Measurements from ENCODE around the gene IGSF5. TPM values are rescaled to one million over a fixed set of nuclear protein-coding genes. Genes with fewer than 3 reads are reported as not detected.

Gene IGSF5
- total RNA-seq, 1 donor from 2014 or later = 0.77 TPM

GRCh38 chr21:39804240-39804639 is 59.3 kb downstream of the IGSF5 start:
- Mint-ChIP-seq H3K4me1 (no peaks in the 10 kb centered on the region), H3K9me3 (peaks cover 2% of the 10 kb centered on the region), H3K27me3 (ENCODE audit: low read depth) (no peaks in the 10 kb centered on the region), H3K36me3 (ENCODE audit: low read depth) (no peaks in the 10 kb centered on the region), H3K27ac (ENCODE audit: unreplicated experiment) (no peak overlapping the region), H3K4me3 (no peak overlapping the region)
- no peak for TF ChIP-seq CTCF (conservative IDR thresholded peaks at IDR 0.05)
- no peak for DNase-seq (ENCODE audit: low read depth, low spot score)

GRCh38 chr21:39805983-39806382 is 61.0 kb downstream of the IGSF5 start:
- peaks cover 2% of the 10 kb centered on the region for H3K9me3 Mint-ChIP-seq
- no peaks in the 10 kb centered on the region for H3K27me3 Mint-ChIP-seq (ENCODE audit: low read depth)
- TF ChIP-seq CTCF (conservative IDR thresholded peaks at IDR 0.05) = no peak
- no peak overlapping the region for H3K27ac Mint-ChIP-seq (ENCODE audit: unreplicated experiment)
- no peaks in the 10 kb centered on the region for H3K4me1 Mint-ChIP-seq
- H3K36me3 Mint-ChIP-seq (ENCODE audit: low read depth) = no peaks in the 10 kb centered on the region
- no peak for DNase-seq (ENCODE audit: low read depth, low spot score)
- no peak overlapping the region for H3K4me3 Mint-ChIP-seq

- no peak for TF ChIP-seq CTCF (conservative IDR thresholded peaks at IDR 0.05)
- H3K4me3 Mint-ChIP-seq = no peak overlapping the region
- peaks cover 5% of the 10 kb centered on the region for H3K9me3 Mint-ChIP-seq
- H3K4me1 Mint-ChIP-seq = no peaks in the 10 kb centered on the region
- no peaks in the 10 kb centered on the region for H3K36me3 Mint-ChIP-seq (ENCODE audit: low read depth)
- no peaks in the 10 kb centered on the region for H3K27me3 Mint-ChIP-seq (ENCODE audit: low read depth)
- DNase-seq (ENCODE audit: low read depth, low spot score) = no peak
- no peak overlapping the region for H3K27ac Mint-ChIP-seq (ENCODE audit: unreplicated experiment)
Observed at GRCh38 chr21:39807738-39808137, 62.8 kb downstream of the IGSF5 start.

GRCh38 chr21:39809936-39810335 is 65.0 kb downstream of the IGSF5 start:
- no peaks in the 10 kb centered on the region for H3K36me3 Mint-ChIP-seq (ENCODE audit: low read depth)
- no peak overlapping the region for H3K4me3 Mint-ChIP-seq
- H3K27me3 Mint-ChIP-seq (ENCODE audit: low read depth) = no peaks in the 10 kb centered on the region
- H3K27ac Mint-ChIP-seq (ENCODE audit: unreplicated experiment) = no peak overlapping the region
- peaks cover 7% of the 10 kb centered on the region for H3K9me3 Mint-ChIP-seq
- DNase-seq (ENCODE audit: low read depth, low spot score) = no peak
- no peak for TF ChIP-seq CTCF (conservative IDR thresholded peaks at IDR 0.05)
- H3K4me1 Mint-ChIP-seq = no peaks in the 10 kb centered on the region

DNA sequence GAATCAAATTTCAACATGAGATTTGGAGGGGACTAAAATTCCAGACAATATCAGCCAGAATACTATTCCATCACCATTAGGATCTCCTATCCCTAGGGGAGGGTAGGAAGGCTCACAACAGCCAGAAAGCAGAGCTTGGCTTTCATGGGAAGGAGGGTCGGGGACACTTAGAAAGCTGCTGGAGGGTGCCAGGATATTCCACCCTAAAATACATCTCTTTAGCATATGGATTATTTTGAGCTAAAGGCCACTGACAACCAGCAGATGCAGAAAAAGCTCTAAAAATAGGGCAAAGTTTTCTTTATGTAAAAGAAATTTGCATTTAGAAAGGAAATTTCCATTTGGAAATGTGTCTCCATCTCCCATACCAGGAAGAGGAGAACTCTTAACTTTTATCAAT is 68.0 kb downstream of the IGSF5 start:
- no peak for DNase-seq (ENCODE audit: low read depth, low spot score)
- Mint-ChIP-seq H3K27ac (ENCODE audit: unreplicated experiment) (no peak overlapping the region), H3K36me3 (ENCODE audit: low read depth) (no peaks in the 10 kb centered on the region), H3K9me3 (peaks cover 5% of the 10 kb centered on the region), H3K27me3 (ENCODE audit: low read depth) (peaks cover 3% of the 10 kb centered on the region), H3K4me1 (no peaks in the 10 kb centered on the region), H3K4me3 (no peak overlapping the region)
- no peak for TF ChIP-seq CTCF (conservative IDR thresholded peaks at IDR 0.05)

DNA sequence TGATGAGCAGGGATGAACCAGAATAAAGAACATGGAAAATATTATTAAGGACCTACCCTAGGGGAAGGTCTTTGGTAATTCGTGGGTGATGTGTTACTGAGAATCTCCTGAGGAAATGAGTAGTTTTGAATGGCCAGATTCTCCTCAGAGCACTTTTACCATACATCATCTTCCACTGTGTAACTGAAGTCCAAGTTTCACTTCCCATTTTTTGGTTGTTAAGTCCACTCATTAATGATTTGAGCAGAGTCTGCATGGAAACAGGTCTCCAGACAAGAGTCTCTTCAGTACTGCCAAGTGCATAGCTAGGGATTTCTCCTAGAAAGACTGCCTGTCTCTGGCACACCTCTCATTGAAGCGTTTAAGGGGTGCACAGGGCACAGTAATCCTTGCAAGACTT is 73.6 kb downstream of the IGSF5 start:
- Mint-ChIP-seq H3K27ac (ENCODE audit: unreplicated experiment) (no peak overlapping the region), H3K9me3 (peaks cover 4% of the 10 kb centered on the region), H3K36me3 (ENCODE audit: low read depth) (no peaks in the 10 kb centered on the region), H3K27me3 (ENCODE audit: low read depth) (peaks cover 3% of the 10 kb centered on the region), H3K4me1 (no peaks in the 10 kb centered on the region), H3K4me3 (no peak overlapping the region)
- no peak for DNase-seq (ENCODE audit: low read depth, low spot score)
- no peak for TF ChIP-seq CTCF (conservative IDR thresholded peaks at IDR 0.05)

Data from neural crest cell (in vitro differentiated cells).